NCI-H128 (cell line): ENCODE measurements around the gene SMIM8.

Experiments used
- DNase-seq: peaks from one replicate; lab custom pipeline; 2025; ENCODE audit not compliant: unreplicated experiment; lab: John Stamatoyannopoulos, UW

Gene SMIM8

GRCh38 chr6:87333591-87334181 is 11.3 kb downstream of the SMIM8 start:
- DNase-seq: no peak

GRCh38 chr6:87334683-87335082 is 12.3 kb downstream of the SMIM8 start:
- no peak for DNase-seq

- DNase-seq: no peak
Measured at GRCh38 chr6:87336367-87336766, 14.0 kb downstream of the SMIM8 start.

DNA sequence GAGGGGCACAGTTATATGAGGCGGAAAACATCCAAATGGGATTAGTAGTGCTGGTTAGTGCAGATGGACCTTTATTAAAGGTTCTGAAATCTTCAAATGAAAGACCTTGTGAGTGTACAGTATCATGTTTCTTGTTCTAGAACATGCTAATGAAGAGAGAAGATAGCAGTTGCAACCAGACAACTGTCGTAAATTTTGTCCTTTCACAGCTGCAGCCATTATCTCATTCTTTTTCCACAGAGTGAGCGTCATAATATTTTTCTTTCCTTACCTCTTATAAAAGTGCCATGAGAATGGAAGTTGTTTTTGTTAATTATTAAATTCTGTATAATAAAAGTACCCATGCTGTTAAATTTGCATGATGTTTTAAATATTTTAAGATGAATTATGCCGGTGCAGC is 17.8 kb downstream of the SMIM8 start:
- no peak for DNase-seq

- DNase-seq: no peak
Measured at GRCh38 chr6:87341158-87341557, 18.8 kb downstream of the SMIM8 start.

DNA sequence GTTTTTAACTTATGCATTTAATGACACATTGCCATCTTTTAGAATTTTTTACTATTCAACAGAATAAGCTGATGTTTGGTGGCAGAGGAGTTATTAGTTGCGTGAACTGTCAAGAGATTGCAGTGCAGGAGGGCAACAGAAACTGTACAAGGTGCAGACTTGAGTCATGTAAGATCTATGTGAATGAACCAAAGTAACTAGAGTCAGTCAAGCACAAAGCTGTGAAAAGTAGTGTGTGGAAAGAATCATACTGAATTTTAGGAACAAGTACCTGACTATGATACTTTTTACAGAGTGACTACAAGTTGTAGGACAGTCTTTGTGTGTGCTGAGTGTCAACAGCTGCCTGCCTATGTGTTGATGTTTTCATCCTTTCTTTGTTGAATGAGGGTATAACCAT is 19.5 kb downstream of the SMIM8 start:
- DNase-seq: no peak

DNA sequence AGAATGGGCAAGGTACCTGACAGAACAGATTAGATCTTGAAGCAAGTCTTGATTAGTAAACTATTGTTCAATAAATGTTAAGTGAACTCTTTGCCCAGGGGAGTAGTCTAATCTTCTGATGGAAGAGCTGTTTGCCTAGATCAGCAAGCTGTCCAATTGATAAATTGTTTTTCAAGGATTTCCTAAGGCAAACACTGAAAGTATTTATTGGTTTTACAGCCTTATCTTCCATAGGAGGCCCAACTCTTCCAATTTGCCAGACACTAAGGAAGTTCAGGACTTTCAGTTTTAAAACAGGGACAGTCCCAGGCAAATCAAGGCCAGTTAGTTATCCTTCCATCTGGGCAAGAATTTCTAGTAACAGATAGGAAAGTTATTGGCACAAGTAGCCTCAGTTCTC is 20.4 kb downstream of the SMIM8 start:
- DNase-seq: no peak

DNA sequence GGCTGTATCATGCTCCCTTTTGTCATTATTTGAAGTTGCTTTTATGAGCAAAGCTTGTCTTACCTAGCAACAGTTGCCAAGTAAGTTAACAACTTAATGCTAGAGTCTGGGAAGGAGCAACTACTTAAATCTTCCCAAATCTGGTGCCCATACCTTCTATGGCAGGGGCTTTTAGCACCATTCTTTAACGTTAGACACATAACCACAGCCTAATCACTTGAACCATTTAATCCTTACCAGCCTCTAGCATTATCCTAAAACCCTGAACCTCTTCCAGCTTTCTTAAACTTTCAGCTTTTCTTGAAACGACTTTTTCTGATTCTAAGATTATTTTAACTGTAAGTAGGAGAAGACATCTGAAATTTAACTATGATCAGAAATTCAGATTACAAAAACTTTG is 22.3 kb downstream of the SMIM8 start, which contains the start of gene C6orf163:
Gene C6orf163, plus strand, starts transcription at position 83 of the 400 bp plus-strand sequence. Its CDS starts 287 bp downstream, at position 370.
- no peak for DNase-seq

DNA sequence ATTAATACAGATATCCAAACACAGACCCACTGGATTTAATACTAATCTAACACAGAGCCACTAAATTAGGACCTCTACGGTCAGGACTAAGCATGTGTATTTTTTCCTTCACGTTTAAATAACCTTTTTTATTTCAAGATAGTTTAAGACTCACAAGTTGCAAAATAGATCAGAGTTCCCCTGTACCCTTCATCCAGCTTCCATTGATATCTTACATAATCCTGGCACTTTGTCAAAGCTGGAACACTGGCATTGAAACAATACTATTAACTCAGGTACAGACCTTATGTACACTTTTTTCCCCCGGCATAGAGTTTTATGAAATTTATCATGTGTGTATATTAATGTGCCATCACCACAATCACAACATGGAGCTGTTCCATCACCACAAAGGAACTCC is 24.3 kb downstream of the SMIM8 start:
- DNase-seq: no peak

GRCh38 chr6:87349896-87350295 is 27.5 kb downstream of the SMIM8 start:
- no peak for DNase-seq

- DNase-seq: no peak
Measured at GRCh38 chr6:87350516-87350915, 28.1 kb downstream of the SMIM8 start.

- no peak for DNase-seq
Measured at GRCh38 chr6:87351583-87351982, 29.2 kb downstream of the SMIM8 start.

GRCh38 chr6:87356181-87356580 is 33.8 kb downstream of the SMIM8 start:
- no peak for DNase-seq

DNA sequence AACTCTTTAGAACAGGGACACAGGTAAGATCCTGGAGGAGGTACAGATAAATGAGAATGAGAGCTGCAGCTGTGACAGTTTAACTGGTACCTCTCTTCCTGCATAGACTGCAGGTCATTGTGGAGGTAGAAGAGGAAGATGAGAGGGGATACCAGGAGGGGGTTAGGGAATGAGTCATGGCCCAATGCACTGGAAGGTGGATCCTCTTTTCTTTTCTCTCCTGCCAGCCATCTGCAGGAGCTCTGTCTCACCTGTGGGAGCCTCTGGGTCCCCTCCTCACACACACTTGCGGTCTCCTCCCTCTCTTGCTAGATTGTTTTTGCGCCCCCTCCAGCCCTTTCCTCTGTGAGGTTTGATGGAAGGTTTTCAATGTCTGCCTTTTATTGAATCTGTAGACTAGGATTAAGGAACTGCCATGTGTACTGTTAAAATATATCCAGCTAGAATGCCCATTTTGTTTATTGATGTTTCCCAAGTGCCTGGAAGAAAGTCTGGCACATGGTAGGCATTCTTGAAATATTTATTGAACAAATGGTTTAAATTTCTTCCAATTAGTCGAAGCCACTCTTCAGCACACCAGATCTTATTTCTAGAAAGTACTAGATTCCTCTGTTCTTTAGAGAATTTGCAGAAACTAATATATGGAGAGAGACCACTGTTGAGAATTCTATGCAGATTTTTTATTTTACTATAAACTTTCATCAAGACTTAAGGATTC is 35.2 kb downstream of the SMIM8 start:
- no peak for DNase-seq

- no peak for DNase-seq
Measured at GRCh38 chr6:87364602-87365252, 42.3 kb downstream of the SMIM8 start.

DNA sequence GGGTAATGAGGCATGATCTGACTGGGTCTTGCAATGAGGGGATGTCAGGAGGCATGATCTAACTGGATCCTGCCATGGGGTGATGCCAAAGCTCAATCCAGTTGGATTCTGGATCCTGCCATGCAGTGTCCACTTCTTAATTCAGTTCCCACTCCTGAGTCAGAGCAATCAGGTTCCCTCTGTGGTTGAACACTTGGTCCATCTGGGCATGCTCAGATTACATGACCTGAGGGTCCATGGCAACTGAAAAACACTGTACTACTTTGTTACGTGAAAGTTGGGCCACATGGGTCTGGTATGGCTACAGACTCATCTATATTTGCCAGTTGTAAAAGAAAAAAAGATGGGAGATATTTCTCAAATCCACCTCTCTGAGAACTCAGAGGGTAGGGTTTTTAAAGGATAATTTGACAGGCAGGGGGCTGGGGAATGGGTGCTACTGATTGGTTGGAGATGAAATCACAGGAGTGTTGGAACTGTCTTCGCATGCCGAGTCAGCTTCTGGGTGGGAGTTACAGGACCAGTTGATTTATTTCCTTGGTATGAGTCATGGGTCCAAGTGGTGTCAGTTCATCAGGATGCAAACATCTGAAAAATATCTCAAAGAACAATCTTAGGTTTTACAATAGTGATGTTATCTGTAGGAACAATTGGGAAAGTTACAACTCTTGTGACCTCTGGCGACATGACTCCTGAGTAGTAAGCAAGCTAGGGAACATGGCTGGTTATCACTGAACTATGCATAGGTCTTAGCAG is 43.9 kb downstream of the SMIM8 start:
- no peak for DNase-seq

GRCh38 chr6:87366899-87367298 is 44.5 kb downstream of the SMIM8 start:
- no peak for DNase-seq

DNA sequence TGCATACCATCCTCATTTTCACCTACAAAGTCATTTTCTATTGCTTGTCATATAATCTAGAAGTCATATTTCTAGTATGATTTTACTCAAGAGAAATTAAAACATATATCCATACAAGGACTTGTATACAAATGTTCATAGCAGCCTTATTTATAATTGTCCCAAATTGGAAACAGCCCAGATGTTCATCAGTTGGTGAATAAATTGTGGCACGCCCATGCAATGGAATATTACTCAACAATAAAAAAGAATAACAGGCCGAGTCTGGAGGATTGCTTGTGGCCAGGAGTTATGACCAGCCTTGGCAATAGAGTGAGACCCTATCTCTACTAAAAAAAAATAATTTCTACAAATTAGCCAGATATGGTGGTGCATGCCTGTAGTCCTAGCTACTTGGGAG is 51.0 kb downstream of the SMIM8 start:
- no peak for DNase-seq

- DNase-seq: no peak
Measured at GRCh38 chr6:87375315-87375714, 52.9 kb downstream of the SMIM8 start.

- no peak for DNase-seq
Measured at GRCh38 chr6:87376643-87377042, 54.3 kb downstream of the SMIM8 start.

DNA sequence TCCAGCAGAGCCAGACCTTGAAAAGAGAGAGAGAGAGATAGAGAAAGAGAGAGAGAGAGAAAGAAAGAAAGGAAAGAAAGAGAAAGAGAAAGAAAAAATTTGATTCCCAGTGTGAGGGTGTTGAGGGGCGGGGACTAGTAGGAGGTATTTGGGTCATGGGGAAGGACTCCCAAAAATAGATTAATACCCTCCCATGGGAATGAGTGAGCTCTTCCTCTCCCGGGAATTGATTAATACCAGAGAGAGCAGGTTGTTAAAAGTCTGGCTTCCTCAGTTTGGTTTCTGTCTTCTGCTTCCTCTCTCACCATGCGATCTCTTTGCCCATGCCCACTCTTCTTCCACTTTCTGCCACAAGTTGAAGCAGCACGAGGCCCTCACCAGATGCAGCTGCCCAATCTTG is 56.6 kb downstream of the SMIM8 start:
- DNase-seq: no peak

DNA sequence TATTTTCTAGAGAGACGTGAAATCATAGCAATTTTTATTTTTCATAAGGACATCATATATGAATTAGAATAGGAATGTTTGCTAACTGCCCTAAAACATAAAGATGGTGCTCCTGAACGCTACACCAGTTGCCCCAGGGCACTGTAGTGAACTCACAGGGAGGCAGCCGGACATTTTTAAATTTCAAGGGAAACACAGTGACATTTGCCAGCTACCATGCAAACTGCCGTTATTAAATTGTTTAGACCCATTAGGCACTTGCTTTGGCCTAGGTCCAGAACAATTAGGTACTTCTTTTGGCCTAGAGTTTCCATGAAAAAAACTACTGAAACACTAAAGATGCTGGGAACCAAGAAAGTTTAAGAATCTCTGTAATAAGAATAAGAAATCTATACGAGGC is 60.5 kb downstream of the SMIM8 start:
- DNase-seq: no peak
